ENCODE results near the gene ACBD7.
A peak's percentile ranks its signal among the peaks of the same experiment; 100 is the strongest.

ACBD7 gene

DNA sequence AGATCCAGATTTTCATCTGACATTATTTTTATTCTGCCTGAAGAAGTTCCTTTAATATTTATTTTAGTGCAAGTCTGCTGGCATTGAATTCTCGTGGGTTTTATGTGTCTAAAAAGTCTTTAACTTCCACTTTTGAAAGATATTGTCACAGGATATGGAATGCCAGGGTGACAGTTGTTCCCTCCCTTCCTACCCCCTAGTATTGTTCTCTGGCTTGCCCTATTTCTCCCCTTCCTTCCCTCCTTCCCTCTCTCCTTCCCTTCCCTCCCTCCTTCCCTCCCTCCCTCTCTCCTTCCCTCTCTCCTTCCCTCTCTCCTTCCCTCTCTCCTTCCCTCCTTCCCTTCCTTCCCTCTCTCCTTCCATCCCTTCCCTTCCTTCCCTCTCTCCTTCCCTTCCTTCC, 29.9 kb downstream of the ACBD7 start:
- H3K27ac ChIP-seq (ENCODE audit: low read depth, low read length, severe bottlenecking), result no peak overlapping the region
- H3K9me3 ChIP-seq (ENCODE audit: control insufficient read depth, low read length), result peaks cover 3% of the 10 kb centered on the region
- no peak overlapping the region for H3K4me3 ChIP-seq (ENCODE audit: extremely low read depth, insufficient read depth, low read length, poor library complexity, severe bottlenecking)
- no peaks in the 10 kb centered on the region for H3K4me1 ChIP-seq (ENCODE audit: control insufficient read depth, insufficient read depth, low read length, poor library complexity, severe bottlenecking)
- no CpG with 5 or more reads among the region's 1 CpG for WGBS, 2 experiments (ENCODE audit: insufficient coverage in 2 of 2)
- H3K36me3 ChIP-seq (ENCODE audit: control insufficient read depth, insufficient read depth, low read length), result no peaks in the 10 kb centered on the region

GRCh38 chr10:15053061-15053460, 35.5 kb downstream of the ACBD7 start:
- 88 to 100% methylated on average over 1 to 2 of the region's 3 CpGs for WGBS, 2 experiments (ENCODE audit: insufficient coverage in 2 of 2)
- Histone ChIP-seq H3K4me1 (ENCODE audit: control insufficient read depth, insufficient read depth, low read length, poor library complexity, severe bottlenecking) (no peaks in the 10 kb centered on the region), H3K4me3 (ENCODE audit: extremely low read depth, insufficient read depth, low read length, poor library complexity, severe bottlenecking) (no peak overlapping the region), H3K36me3 (ENCODE audit: control insufficient read depth, insufficient read depth, low read length) (no peaks in the 10 kb centered on the region), H3K9me3 (ENCODE audit: control insufficient read depth, low read length) (no peaks in the 10 kb centered on the region), H3K27ac (ENCODE audit: low read depth, low read length, severe bottlenecking) (no peak overlapping the region)

DNA sequence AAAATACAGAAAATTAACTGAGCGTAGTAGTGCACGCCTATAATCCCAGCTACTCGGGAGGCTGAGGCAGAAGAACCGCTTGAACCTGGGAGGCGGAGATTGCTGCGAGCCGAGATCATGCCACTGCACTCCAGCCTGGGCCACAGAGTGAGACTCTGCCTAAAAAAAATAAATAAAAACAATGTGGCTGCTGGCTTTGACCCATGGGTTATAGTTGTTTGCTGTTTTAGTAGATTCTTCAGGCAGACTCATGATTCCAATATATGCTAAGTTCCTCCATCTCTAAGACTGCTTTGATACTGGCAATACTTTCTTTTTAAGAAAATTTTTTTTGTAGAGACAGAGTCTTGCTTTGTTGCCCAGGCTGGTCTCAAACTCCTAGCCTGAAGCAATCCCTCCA, 36.5 kb downstream of the ACBD7 start:
- Histone ChIP-seq H3K4me1 (ENCODE audit: control insufficient read depth, insufficient read depth, low read length, poor library complexity, severe bottlenecking) (no peaks in the 10 kb centered on the region), H3K4me3 (ENCODE audit: extremely low read depth, insufficient read depth, low read length, poor library complexity, severe bottlenecking) (no peak overlapping the region), H3K9me3 (ENCODE audit: control insufficient read depth, low read length) (no peaks in the 10 kb centered on the region), H3K27ac (ENCODE audit: low read depth, low read length, severe bottlenecking) (no peak overlapping the region), H3K36me3 (ENCODE audit: control insufficient read depth, insufficient read depth, low read length) (no peaks in the 10 kb centered on the region)
- 86 to 97% methylated on average over 7 of the region's 7 CpGs for WGBS, 2 experiments (ENCODE audit: insufficient coverage in 2 of 2)

DNA sequence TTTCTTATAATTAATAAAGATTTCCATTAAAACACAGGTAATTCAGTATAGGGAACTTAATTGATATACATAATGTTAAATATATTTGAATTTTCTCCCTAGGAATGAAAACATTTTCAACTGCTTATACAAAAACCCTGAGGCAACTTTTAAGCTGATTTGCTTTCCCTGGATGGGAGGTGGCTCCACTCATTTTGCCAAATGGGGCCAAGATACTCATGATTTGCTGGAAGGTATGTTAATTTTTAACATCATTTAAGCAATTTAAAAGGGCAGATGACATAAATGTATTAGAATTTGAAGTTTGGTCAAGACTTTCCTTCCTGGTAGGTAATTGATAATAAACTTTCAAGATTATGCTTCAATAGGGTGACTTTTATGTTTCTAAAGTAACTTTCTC, 39.0 kb downstream of the ACBD7 start:
- Histone ChIP-seq H3K4me1 (ENCODE audit: control insufficient read depth, insufficient read depth, low read length, poor library complexity, severe bottlenecking) (no peaks in the 10 kb centered on the region), H3K27ac (ENCODE audit: low read depth, low read length, severe bottlenecking) (no peak overlapping the region)

DNA sequence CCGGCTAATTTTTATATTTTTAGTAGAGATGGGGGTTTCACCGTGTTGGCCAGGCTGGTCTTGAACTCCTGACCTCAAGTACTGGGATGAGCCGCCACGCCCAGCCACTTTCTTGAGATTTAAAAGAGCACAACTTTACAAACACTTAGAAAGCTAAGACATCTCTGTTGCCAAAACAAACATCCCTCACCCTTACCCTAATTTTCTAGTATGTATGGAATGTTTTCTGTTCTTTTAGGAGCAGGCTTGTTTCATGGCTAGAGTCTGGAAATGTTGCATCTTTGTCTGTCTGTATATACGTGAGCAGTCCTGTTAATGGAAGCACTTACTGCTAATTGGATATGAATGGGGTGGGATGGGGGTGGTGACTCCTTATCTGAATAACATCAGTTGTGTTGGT, 42.0 kb downstream of the ACBD7 start:
- H3K4me1 ChIP-seq (ENCODE audit: control insufficient read depth, insufficient read depth, low read length, poor library complexity, severe bottlenecking), result no peaks in the 10 kb centered on the region
- H3K4me3 ChIP-seq (ENCODE audit: extremely low read depth, insufficient read depth, low read length, poor library complexity, severe bottlenecking), result no peak overlapping the region
- WGBS, 2 experiments (ENCODE audit: insufficient coverage in 2 of 2), result 84% methylated on average over 3 of the region's 5 CpGs; no CpG with 5 or more reads in 1 of the 2 experiments
- no peak overlapping the region for H3K27ac ChIP-seq (ENCODE audit: low read depth, low read length, severe bottlenecking)
- H3K9me3 ChIP-seq (ENCODE audit: control insufficient read depth, low read length), result no peaks in the 10 kb centered on the region
- no peaks in the 10 kb centered on the region for H3K36me3 ChIP-seq (ENCODE audit: control insufficient read depth, insufficient read depth, low read length)

More for the DNA sequence above, 39.0 kb downstream of the ACBD7 start:
- H3K4me3 ChIP-seq (ENCODE audit: extremely low read depth, insufficient read depth, low read length, poor library complexity, severe bottlenecking), result no peak overlapping the region
- no peaks in the 10 kb centered on the region for H3K9me3 ChIP-seq (ENCODE audit: control insufficient read depth, low read length)
- no peaks in the 10 kb centered on the region for H3K36me3 ChIP-seq (ENCODE audit: control insufficient read depth, insufficient read depth, low read length)

GRCh38 chr10:15045380-15045779, 43.2 kb downstream of the ACBD7 start:
- Histone ChIP-seq H3K27ac (ENCODE audit: low read depth, low read length, severe bottlenecking) (no peak overlapping the region), H3K4me1 (ENCODE audit: control insufficient read depth, insufficient read depth, low read length, poor library complexity, severe bottlenecking) (no peaks in the 10 kb centered on the region), H3K4me3 (ENCODE audit: extremely low read depth, insufficient read depth, low read length, poor library complexity, severe bottlenecking) (no peak overlapping the region), H3K9me3 (ENCODE audit: control insufficient read depth, low read length) (no peaks in the 10 kb centered on the region), H3K36me3 (ENCODE audit: control insufficient read depth, insufficient read depth, low read length) (no peaks in the 10 kb centered on the region)
- 78 to 100% methylated on average over 1 of the region's 1 CpG for WGBS, 2 experiments (ENCODE audit: insufficient coverage in 2 of 2)

GRCh38 chr10:15043674-15044073, 44.9 kb downstream of the ACBD7 start, which contains the start of gene OLAH:
TSS of gene OLAH (plus strand) at chr10:15043943. CDS start at chr10:15047289, 3,346 bp downstream.
- no peak within 1 kb of the TSS for H3K27ac ChIP-seq (ENCODE audit: low read depth, low read length, severe bottlenecking)
- H3K36me3 ChIP-seq (ENCODE audit: control insufficient read depth, insufficient read depth, low read length), result no peaks in the 10 kb centered on the region
- 89% methylated on average over 1 of the region's 1 CpG; no CpG with 5 or more reads in 1 of the 2 experiments for WGBS, 2 experiments (ENCODE audit: insufficient coverage in 2 of 2)
- H3K9me3 ChIP-seq (ENCODE audit: control insufficient read depth, low read length), result peaks cover under 1% of the 10 kb centered on the region
- no peaks in the 10 kb centered on the region for H3K4me1 ChIP-seq (ENCODE audit: control insufficient read depth, insufficient read depth, low read length, poor library complexity, severe bottlenecking)
- no peak within 1 kb of the TSS for H3K4me3 ChIP-seq (ENCODE audit: extremely low read depth, insufficient read depth, low read length, poor library complexity, severe bottlenecking)

- no peaks in the 10 kb centered on the region for H3K4me1 ChIP-seq (ENCODE audit: control insufficient read depth, insufficient read depth, low read length, poor library complexity, severe bottlenecking)
- peaks cover 4% of the 10 kb centered on the region for H3K9me3 ChIP-seq (ENCODE audit: control insufficient read depth, low read length)
- 89 to 92% methylated on average over 6 to 7 of the region's 10 CpGs for WGBS, 2 experiments (ENCODE audit: insufficient coverage in 2 of 2)
Observed at GRCh38 chr10:15038416-15038815, 50.2 kb downstream of the ACBD7 start.

GRCh38 chr10:15037691-15038090, 50.9 kb downstream of the ACBD7 start:
- Histone ChIP-seq H3K36me3 (ENCODE audit: control insufficient read depth, insufficient read depth, low read length) (no peaks in the 10 kb centered on the region), H3K4me1 (ENCODE audit: control insufficient read depth, insufficient read depth, low read length, poor library complexity, severe bottlenecking) (no peaks in the 10 kb centered on the region), H3K4me3 (ENCODE audit: extremely low read depth, insufficient read depth, low read length, poor library complexity, severe bottlenecking) (no peak overlapping the region), H3K27ac (ENCODE audit: low read depth, low read length, severe bottlenecking) (no peak overlapping the region), H3K9me3 (ENCODE audit: control insufficient read depth, low read length) (peaks cover 4% of the 10 kb centered on the region)
- 91 to 94% methylated on average over 3 to 4 of the region's 4 CpGs for WGBS, 2 experiments (ENCODE audit: insufficient coverage in 2 of 2)

More at GRCh38 chr10:15038416-15038815, 50.2 kb downstream of the ACBD7 start:
- no peak overlapping the region for H3K4me3 ChIP-seq (ENCODE audit: extremely low read depth, insufficient read depth, low read length, poor library complexity, severe bottlenecking)
- H3K27ac ChIP-seq (ENCODE audit: low read depth, low read length, severe bottlenecking), result no peak overlapping the region
- no peaks in the 10 kb centered on the region for H3K36me3 ChIP-seq (ENCODE audit: control insufficient read depth, insufficient read depth, low read length)

DNA sequence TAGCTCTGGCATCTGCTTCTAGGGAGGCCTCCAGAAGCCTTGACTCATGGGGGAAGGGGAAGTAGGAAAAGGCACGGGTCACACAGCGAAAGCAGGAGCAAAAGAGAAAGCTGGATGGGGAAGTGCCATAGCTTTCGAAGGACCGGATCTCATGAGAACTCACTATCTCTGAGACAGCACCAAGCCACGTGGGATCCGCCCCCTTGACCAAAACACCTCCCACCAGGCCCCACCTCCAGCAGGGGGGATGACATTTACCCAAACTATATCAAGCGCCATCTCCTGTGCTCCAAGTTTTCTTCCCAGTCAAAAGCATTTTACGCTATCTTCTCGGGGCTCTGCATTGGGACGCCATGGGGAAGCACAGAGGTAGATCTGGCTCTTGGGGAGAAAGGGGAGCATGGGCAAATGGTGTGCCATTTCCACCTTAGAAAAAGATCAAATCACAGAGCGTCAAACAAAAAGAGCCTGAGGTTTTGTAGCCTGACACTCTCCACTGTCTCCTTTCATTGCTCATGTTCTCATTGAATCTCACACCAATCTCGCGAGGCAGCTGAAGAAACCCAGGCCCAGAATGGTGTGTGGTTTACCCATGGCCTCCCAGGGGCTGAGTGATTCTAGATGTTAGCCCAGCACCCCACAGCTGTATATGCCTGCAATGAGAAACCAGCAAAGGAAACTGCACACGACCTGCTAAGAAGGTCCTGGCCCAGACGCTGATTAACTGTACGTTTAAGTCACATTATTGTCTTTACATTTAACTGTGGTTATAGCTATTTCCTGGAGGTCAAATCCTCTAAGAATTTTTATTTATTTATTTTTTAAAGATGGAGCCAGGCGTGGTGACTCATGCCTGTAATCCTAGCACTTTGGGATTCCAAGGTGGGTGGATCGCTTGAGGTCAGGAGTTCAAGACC, 52.9 kb downstream of the ACBD7 start:
- Histone ChIP-seq H3K9me3 (ENCODE audit: control insufficient read depth, low read length) (peaks cover 4% of the 10 kb centered on the region), H3K4me3 (ENCODE audit: extremely low read depth, insufficient read depth, low read length, poor library complexity, severe bottlenecking) (no peak overlapping the region), H3K27ac (ENCODE audit: low read depth, low read length, severe bottlenecking) (no peak overlapping the region), H3K36me3 (ENCODE audit: control insufficient read depth, insufficient read depth, low read length) (no peaks in the 10 kb centered on the region), H3K4me1 (ENCODE audit: control insufficient read depth, insufficient read depth, low read length, poor library complexity, severe bottlenecking) (no peaks in the 10 kb centered on the region)
- 67 to 74% methylated on average over 7 to 11 of the region's 18 CpGs for WGBS, 2 experiments (ENCODE audit: insufficient coverage in 2 of 2)

DNA sequence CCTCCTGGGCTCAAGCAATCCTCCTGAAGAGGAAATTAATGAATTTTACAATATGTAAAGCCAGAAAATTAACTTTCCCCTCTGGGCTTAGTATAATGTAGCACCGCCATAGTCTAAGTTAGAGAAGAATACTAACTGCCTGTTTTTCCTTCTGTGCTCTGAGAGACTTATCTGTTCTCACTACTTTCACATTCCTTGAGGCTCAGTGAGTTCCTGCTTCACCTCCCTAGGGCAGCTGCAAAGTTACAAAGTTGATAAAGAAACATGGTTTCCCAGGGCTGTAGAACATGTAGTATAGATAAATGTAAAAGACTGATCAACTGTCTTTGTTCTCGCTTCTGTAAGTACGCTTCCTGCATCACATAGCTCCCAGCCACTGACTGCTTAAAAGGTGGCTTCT, 60.8 kb downstream of the ACBD7 start:
- 80 to 90% methylated on average over 2 of the region's 3 CpGs for whole genome bisulfite sequencing, 2 experiments (ENCODE audit: insufficient coverage in 2 of 2)
- no peak overlapping the region for H3K4me3 ChIP-seq (ENCODE audit: extremely low read depth, insufficient read depth, low read length, poor library complexity, severe bottlenecking)
- no peaks in the 10 kb centered on the region for H3K9me3 ChIP-seq (ENCODE audit: control insufficient read depth, low read length)

More for the DNA sequence above, 60.8 kb downstream of the ACBD7 start:
- Histone ChIP-seq H3K27ac (ENCODE audit: low read depth, low read length, severe bottlenecking) (peak overlapping the region; percentile 36), H3K4me1 (ENCODE audit: control insufficient read depth, insufficient read depth, low read length, poor library complexity, severe bottlenecking) (peaks cover 8% of the 10 kb centered on the region), H3K36me3 (ENCODE audit: control insufficient read depth, insufficient read depth, low read length) (no peaks in the 10 kb centered on the region)

Data from mesodermal cell (in vitro differentiated cells).